ENCODE results near the gene C19orf85.

Gene C19orf85

GRCh38 chr19:55446060-55446459, 18.5 kb downstream of the C19orf85 start:
- TF ChIP-seq ZFX (IDR thresholded peaks at IDR 0.05; ENCODE audit: borderline replicate concordance) (no peak), CTCF (IDR thresholded peaks at IDR 0.05) (no peak)
- H3K27ac ChIP-seq, result no peak overlapping the region

GRCh38 chr19:55444646-55445045, 19.9 kb downstream of the C19orf85 start:
- TF ChIP-seq ZFX (IDR thresholded peaks at IDR 0.05; ENCODE audit: borderline replicate concordance) (no peak), CTCF (IDR thresholded peaks at IDR 0.05) (no peak)
- H3K27ac ChIP-seq, result no peak overlapping the region

- no peak overlapping the region for H3K27ac ChIP-seq
- TF ChIP-seq ZFX (IDR thresholded peaks at IDR 0.05; ENCODE audit: borderline replicate concordance) (no peak), CTCF (IDR thresholded peaks at IDR 0.05) (no peak)
Measured at GRCh38 chr19:55443824-55444480, 20.6 kb downstream of the C19orf85 start.

- TF ChIP-seq CTCF (IDR thresholded peaks at IDR 0.05) (no peak), ZFX (IDR thresholded peaks at IDR 0.05; ENCODE audit: borderline replicate concordance) (no peak)
- peak within 1 kb of the TSS; percentile 75 for H3K27ac ChIP-seq
Measured at GRCh38 chr19:55443045-55443823, 21.3 kb downstream of the C19orf85 start, which contains the start of gene SHISA7. Gene SHISA7 (minus strand): TSS chr19:55443300. CDS start chr19:55442863, 437 bp downstream.

GRCh38 chr19:55442372-55442961, 22.1 kb downstream of the C19orf85 start:
- peak; percentile 54 for TF ChIP-seq CTCF (IDR thresholded peaks at IDR 0.05)
- no peak for TF ChIP-seq ZFX (IDR thresholded peaks at IDR 0.05; ENCODE audit: borderline replicate concordance)
- H3K27ac ChIP-seq, result peak overlapping the region; percentile 75

GRCh38 chr19:55441692-55442321, 22.7 kb downstream of the C19orf85 start:
- TF ChIP-seq CTCF (IDR thresholded peaks at IDR 0.05), result no peak
- H3K27ac ChIP-seq, result peak overlapping the region; percentile 75
